ENCODE results near the gene KRTAP4-16.
A peak's percentile ranks its signal among the peaks of the same experiment; 100 is the strongest.
"Not testable (repeated sequence)": the region's sequence is repeated elsewhere in the genome, so short reads cannot be mapped to it uniquely, and the experiment has no call there.

KRTAP4-16 gene

GRCh38 chr17:41123292-41123990 is 21.4 kb upstream of the KRTAP4-16 start:
- DNase-seq; in situ Hi-C loops (cut with HindIII; ENCODE audit: low pct_ligation_motif_present, low pct_unique_long_range_greater_than_20kb, low sequenced_read_pairs): not testable (repeated sequence)

- no peak for DNase-seq
- in situ Hi-C loops (cut with HindIII; ENCODE audit: low pct_ligation_motif_present, low pct_unique_long_range_greater_than_20kb, low sequenced_read_pairs) = no loop called here
Observed at GRCh38 chr17:41121742-41122141, 19.7 kb upstream of the KRTAP4-16 start.

- DNase-seq; in situ Hi-C loops (cut with HindIII; ENCODE audit: low pct_ligation_motif_present, low pct_unique_long_range_greater_than_20kb, low sequenced_read_pairs): not testable (repeated sequence)
Observed at GRCh38 chr17:41119696-41120690, 18.0 kb upstream of the KRTAP4-16 start.

GRCh38 chr17:41118721-41119120 is 16.7 kb upstream of the KRTAP4-16 start:
- DNase-seq = no peak
- in situ Hi-C loops (cut with HindIII; ENCODE audit: low pct_ligation_motif_present, low pct_unique_long_range_greater_than_20kb, low sequenced_read_pairs) = no loop called here

- in situ Hi-C loops (cut with HindIII; ENCODE audit: low pct_ligation_motif_present, low pct_unique_long_range_greater_than_20kb, low sequenced_read_pairs); DNase-seq: not testable (repeated sequence)
Observed at GRCh38 chr17:41117846-41118386, 15.9 kb upstream of the KRTAP4-16 start, which contains the start of gene KRTAP4-11. KRTAP4-11 (minus strand) TSS chr17:41118373; CDS start chr17:41118315, 58 bp downstream.

GRCh38 chr17:41116297-41116696 is 14.3 kb upstream of the KRTAP4-16 start:
- in situ Hi-C loops (cut with HindIII; ENCODE audit: low pct_ligation_motif_present, low pct_unique_long_range_greater_than_20kb, low sequenced_read_pairs) = no loop called here
- DNase-seq = no peak

GRCh38 chr17:41111151-41111885 is 9.3 kb upstream of the KRTAP4-16 start:
- no peak for DNase-seq
- in situ Hi-C loops (cut with HindIII; ENCODE audit: low pct_ligation_motif_present, low pct_unique_long_range_greater_than_20kb, low sequenced_read_pairs) = no loop called here

- DNase-seq; in situ Hi-C loops (cut with HindIII; ENCODE audit: low pct_ligation_motif_present, low pct_unique_long_range_greater_than_20kb, low sequenced_read_pairs): not testable (repeated sequence)
Observed at GRCh38 chr17:41108728-41109386, 6.8 kb upstream of the KRTAP4-16 start.

- no peak for DNase-seq
- in situ Hi-C loops (cut with HindIII; ENCODE audit: low pct_ligation_motif_present, low pct_unique_long_range_greater_than_20kb, low sequenced_read_pairs) = no loop called here
Observed at GRCh38 chr17:41107941-41108450, 6.0 kb upstream of the KRTAP4-16 start.

GRCh38 chr17:41105347-41105746 is 3.3 kb upstream of the KRTAP4-16 start, which contains the start of gene KRTAP4-9:
KRTAP4-9 (plus strand) TSS chr17:41105389; CDS start chr17:41105389, 0 bp downstream.
- in situ Hi-C loops (cut with HindIII; ENCODE audit: low pct_ligation_motif_present, low pct_unique_long_range_greater_than_20kb, low sequenced_read_pairs); DNase-seq: not testable (repeated sequence)

GRCh38 chr17:41104386-41105038 is 2.5 kb upstream of the KRTAP4-16 start:
- DNase-seq = peak; percentile 67
- in situ Hi-C loops (cut with HindIII; ENCODE audit: low pct_ligation_motif_present, low pct_unique_long_range_greater_than_20kb, low sequenced_read_pairs) = not testable (repeated sequence)

GRCh38 chr17:41103896-41104295 is 1.9 kb upstream of the KRTAP4-16 start:
- in situ Hi-C loops (cut with HindIII; ENCODE audit: low pct_ligation_motif_present, low pct_unique_long_range_greater_than_20kb, low sequenced_read_pairs) = no loop called here
- DNase-seq = no peak

GRCh38 chr17:41099682-41100480 is 2.1 kb downstream of the KRTAP4-16 start:
- DNase-seq = peak; percentile 15
- in situ Hi-C loops (cut with HindIII; ENCODE audit: low pct_ligation_motif_present, low pct_unique_long_range_greater_than_20kb, low sequenced_read_pairs) = not testable (repeated sequence)

- in situ Hi-C loops (cut with HindIII; ENCODE audit: low pct_ligation_motif_present, low pct_unique_long_range_greater_than_20kb, low sequenced_read_pairs) = no loop called here
- no peak for DNase-seq
Observed at GRCh38 chr17:41098481-41098880, 3.5 kb downstream of the KRTAP4-16 start.

GRCh38 chr17:41098042-41098441 is 4.0 kb downstream of the KRTAP4-16 start, which contains the start of gene KRTAP4-8:
KRTAP4-8 (minus strand) TSS chr17:41098142; CDS start chr17:41098084, 58 bp downstream.
- no peak for DNase-seq
- in situ Hi-C loops (cut with HindIII; ENCODE audit: low pct_ligation_motif_present, low pct_unique_long_range_greater_than_20kb, low sequenced_read_pairs) = no loop called here

GRCh38 chr17:41096055-41096454 is 6.0 kb downstream of the KRTAP4-16 start:
- in situ Hi-C loops (cut with HindIII; ENCODE audit: low pct_ligation_motif_present, low pct_unique_long_range_greater_than_20kb, low sequenced_read_pairs) = no loop called here
- no peak for DNase-seq

Data from ACHN (cell line).